Globus pallidus (tissue), 1 donor: Measurements from ENCODE around the gene PTCRA.

ENCODE experiments used
- DNase-seq: peaks from one replicate; pipeline ENCODE4 v3.0.0-alpha.2; 2015; ENCODE audit warnings: low spot score

PTCRA gene

DNA sequence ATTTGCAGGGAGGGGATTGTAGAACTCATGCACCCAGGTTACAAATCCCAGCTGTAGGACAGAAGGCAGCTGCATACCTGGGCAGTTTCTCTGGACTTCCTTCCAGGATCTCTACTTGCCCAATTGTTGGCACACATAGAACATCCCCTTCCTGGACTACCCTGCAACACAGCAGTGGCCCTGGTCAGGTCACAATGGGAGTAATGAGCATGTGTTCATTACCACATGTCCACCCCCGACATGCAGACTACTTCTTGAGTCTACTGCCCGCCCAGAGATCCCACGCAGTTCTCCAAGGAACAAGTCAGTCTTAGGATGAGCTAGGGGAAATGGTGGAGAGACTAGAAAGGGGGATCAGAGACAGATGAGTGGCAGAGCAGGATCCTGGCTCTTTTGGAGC lies 58.1 kb downstream of the PTCRA start:
- DNase-seq: no peak

GRCh38 chr6:42974919-42975505 lies 59.2 kb downstream of the PTCRA start:
- no peak for DNase-seq
